CD4-positive, alpha-beta T cell treated with Interleukin-17A for 4 hours (primary cell): ENCODE results near the gene MYO15A.

ENCODE experiments used
- DNase-seq: peaks from one replicate; pipeline ENCODE4 v3.0.0-alpha.2; 2020; ENCODE audit warnings: mixed read lengths

The MYO15A gene

DNA sequence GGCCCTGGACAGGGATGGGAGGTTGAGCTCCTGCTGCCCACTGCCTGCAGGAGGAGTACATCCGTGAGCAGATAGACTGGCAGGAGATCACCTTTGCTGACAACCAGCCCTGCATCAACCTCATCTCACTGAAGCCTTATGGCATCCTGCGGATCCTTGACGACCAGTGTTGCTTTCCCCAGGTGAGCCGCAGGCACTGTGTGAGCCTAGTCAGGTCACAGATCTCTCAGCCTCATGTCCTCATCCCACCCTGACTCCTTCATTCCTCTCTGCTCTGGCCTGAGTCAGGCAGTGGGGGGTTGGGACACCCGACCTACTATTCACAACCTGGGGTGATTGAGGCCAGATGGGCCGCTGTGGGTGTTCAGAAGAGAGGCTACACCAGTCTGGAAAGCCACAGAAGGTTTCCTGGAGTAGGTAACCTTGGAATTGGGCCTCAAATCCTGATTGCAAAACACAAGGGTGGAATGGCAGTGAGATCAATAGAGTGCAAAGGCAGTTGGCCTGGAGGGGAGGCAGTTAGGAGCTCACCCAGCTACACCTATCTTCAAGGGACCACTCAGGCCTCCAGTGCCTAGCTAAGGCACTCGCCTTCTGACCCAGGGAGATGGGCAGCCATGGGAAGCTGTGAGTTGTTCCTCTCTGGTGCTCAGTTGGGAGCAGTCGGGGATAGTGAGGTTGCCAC is 29.7 kb downstream of the MYO15A start:
- DNase-seq: no peak

DNA sequence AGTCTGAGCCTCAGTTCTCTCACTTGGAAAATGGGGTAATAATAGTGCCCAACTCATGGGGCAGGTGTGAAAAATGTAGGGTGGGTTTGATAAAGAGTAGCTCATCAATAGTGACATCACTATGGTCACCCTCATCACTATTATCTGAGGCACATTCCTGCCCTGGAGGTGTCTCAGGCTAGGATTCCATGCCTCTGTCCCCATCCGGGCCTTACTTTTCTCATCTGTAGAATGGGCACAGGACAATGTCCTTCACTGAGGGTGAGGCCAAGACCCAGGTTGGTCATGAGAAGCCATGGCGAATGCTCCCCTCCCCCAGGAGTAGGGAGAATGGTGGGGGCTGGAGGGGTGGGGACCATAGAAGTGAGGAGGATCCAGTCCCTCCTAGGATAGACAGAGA is 30.5 kb downstream of the MYO15A start:
- no peak for DNase-seq

DNA sequence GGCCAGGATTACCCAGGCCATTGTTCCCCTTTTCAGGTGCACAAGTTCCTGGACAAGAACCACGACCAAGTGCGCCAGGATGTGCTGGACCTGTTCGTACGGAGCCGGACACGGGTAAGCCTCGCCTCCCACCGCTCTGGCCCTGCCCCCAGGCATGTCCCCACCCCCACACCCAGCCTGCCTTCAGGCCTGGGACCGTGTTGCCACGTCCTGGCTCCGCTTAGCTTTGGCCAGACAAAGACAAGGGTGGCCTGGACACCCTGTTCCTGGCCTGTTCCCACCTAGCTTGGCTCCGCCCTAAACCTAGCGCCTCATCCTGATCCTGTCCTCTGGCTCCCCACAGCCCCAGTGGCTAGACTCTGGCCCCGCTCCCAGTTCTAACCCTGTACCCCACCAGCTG is 30.9 kb downstream of the MYO15A start:
- no peak for DNase-seq

DNA sequence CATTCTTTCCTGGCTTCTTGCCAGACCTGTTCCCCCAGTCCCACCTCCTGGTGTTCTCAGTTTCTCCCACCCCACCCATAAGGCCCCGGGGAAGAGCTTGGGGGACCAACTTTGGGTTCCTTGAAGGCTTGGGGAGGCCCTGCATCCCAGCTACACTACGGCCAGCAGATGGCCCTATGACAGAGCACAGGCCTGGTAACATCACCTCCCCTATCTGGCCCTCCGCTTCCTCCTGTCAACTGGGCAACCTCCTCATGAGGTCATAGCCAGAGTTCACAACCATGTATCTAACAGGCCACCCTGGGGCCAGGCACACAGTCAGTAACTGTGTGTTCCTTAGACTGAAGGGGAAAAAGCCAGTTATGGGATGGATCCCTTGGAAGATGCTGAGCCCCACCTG is 31.4 kb downstream of the MYO15A start:
- no peak for DNase-seq

DNA sequence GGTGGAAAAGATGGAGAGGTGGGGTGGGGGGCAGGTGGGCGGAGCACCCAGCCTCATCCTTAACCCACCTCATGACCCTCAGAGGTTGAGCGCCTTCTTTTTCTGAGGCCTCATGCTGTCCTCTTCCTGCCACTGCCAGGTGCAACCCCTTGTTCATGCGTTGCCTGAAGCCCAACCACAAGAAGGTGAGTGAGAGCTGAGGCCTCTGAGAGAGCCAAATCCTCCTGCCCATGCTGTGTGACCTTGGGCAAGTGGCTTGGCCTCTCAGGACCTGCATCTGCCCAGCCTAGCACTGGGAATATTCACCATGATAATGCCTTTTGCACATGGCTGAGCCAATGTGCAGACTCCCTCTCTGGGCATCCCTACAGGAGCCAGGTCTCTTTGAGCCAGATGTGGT is 32.1 kb downstream of the MYO15A start:
- no peak for DNase-seq

DNA sequence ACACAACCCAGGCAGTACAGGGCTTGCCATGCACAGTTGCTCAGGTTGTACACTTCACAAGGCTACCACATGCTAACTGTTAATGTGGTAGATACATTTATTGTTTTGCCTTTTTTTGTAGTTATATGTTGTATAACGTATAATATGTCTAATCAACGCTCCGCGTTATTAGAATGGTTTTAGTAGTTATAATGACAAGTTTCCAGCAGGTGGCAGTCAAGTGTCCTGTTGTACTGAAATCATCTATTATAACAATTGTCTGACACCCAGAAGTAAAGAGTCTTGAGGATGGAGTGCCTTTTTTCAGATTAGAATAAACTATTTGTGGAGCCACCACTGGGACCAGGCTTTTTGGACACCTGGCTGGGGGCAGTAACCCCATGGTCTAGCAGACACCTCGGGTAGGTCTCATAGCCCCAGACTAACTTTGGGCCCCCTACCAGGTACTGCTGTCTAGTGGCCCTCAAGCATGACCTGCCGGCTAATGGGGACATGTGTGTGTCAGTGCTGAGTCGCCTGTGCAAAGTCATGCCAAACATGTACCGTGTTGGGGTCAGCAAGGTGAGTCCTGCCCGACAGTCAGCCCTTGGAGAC is 32.8 kb downstream of the MYO15A start:
- peak; percentile 62 for DNase-seq

DNA sequence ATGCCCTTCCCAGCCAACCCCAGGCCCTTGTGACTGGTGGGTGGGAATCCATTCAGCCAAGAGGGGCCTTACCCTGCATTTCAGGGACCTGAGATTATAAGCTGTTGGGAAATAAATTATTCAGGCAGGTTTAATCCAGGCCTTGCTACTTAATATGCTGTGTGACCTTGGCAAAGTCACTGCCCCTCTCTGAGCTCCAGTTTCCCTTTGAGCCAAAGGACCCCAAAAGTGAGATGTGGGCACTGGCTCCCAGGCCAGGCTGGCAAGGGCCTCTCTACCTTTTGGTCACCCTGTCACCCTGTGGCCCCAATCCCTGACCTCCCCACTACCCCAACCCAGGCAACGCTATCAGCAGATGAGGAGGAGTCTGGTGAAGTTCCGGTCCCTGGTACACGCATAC is 33.9 kb downstream of the MYO15A start:
- DNase-seq: no peak

DNA sequence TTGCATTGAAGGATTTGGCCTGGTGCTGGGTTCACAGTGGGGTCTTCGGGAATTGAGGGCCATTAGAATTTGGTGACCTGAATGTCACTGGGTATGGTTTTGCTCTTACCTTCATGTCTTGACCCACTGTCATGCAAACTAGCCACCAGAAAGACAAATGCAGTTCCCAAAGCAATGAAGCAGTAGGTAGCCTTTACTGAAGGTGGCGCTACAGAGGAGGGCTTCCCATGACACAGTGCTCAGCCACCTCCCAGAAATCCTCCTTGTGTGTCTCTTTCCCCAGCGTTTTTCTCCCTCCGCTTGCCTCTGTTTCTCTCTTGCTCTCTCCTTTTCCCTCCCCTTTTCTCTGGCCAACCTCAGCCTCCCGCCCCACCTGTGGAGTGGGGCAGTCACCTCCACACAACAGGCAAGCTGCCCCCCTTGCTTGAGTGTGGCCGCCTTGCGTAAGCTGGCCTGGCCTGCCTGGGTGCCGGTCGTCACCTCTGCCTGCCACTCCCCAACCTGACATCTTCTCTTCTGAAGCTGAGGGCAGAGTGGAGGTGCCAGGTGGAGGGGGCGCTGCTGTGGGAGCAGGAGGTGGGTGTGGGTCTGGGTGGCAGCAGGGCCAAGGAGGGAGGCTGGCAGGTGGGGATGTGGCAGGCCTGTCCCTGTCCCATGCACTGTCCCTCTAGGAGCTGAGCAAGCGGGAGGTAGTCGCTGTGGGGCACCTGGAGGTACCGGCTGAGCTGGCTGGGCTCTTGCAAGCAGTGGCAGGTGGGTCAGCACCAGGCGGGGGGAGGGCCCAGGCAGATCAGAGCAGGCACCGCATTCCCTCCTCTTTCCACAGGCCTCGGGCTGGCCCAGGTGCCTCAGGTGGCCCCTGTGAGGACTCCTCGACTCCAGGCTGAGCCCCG is 34.7 kb downstream of the MYO15A start:
- DNase-seq: no peak

DNA sequence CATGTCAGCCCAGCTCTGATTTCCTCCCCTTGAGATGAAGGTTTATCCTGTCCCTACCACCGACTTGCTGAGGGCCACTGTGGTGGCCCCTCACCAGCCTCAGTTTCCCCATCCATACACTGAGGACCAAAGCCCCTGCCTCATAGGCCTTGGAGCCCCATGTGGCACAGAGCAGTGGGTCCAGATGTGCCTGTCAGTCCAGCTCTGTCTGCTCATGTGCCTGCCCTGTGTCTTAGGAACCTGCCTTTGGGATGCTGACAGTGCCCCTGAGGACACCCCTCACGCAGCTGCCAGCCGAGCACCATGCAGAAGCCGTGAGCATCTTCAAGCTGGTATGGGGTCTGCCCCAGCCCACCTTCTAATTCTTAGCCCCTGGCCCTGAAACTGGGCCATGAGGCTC is 35.7 kb downstream of the MYO15A start:
- no peak for DNase-seq

DNA sequence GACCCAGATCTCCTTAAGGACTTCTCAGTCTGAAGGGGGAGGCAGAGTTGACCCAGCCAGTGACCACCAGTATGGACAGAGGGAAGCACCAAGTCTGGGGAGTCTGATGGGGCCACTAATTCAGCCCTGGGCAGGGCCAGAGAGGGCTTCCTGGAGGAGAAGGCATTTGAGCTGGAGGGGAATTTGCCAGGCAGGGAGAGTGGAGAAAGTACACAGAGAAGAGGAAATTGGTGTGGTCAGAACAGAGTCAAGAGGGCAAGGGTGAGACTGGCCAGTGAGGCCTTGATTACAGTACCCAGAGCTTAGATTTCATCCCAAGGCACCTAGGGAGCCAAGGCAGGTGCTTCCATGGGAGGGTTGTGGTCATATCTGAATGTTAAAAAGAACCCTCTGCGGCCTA is 36.3 kb downstream of the MYO15A start:
- DNase-seq: no peak

DNA sequence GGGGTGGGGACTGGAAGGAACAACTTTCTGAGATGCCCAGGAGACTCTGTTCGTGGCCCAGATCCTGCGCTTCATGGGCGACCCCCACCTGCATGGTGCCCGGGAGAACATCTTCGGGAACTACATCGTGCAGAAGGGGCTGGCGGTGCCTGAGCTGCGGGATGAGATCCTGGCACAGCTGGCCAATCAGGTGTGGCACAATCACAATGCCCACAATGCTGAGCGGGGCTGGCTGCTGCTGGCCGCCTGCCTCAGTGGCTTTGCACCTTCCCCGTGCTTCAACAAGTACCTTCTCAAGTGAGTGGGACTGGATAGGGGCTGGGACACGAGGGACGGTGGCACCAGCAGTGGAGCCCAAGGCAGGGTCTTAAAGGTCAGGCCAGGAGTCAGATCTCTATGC is 37.3 kb downstream of the MYO15A start:
- DNase-seq: no peak

DNA sequence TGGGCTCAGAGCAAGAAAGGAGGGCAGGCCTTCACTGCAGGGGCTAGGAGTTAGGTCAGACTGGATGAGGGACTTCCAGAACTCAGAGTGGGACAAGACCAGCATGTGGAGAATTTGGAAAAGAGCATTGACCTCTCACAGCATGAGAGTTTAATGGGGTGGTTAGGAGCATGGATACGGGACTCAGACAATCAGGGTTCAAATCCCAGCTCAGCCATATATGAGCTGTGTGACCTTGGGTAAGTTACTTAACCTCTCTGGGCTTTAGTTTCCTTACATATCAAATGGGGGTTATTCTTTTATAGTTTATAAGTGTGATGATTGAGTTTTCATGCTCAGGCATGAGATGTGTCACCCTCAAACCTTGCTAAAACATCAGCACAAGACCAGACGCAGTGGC is 37.7 kb downstream of the MYO15A start:
- DNase-seq: no peak

DNA sequence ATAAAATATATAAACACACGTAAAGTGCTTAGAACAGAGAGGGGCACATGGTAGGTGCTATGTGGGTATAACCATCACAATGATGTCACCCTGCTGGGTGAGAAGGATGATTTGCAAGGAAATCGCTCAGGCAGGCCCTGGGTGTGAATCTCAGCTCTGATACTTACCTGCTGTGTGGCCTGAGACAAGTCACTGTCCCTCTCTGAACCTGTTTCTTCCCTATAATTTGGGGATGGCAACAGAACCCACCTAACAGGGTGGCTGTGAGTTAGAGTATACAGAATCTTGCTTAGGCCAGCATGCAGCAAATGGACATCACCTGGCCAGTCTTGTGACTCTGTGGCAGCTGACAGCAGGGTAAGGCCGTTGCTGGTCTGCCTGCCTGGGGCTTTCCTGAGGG is 38.4 kb downstream of the MYO15A start:
- no peak for DNase-seq

DNA sequence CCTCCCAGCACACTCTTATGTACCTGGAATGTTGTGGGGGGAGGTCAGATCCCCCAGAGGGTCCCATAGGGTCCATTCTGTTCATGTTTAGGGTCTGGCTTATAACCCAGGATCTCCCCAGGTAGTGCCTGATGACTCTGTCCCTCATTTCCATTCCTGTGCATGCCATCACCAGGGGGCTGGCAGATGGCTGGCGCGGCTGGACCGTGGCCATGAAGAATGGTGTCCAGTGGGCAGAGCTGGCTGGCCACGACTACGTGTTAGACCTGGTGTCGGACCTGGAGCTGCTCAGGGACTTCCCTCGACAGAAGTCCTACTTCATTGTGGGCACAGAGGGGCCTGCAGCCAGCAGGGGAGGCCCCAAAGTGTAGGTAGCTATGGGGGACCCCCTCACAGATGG is 40.0 kb downstream of the MYO15A start:
- DNase-seq: no peak

DNA sequence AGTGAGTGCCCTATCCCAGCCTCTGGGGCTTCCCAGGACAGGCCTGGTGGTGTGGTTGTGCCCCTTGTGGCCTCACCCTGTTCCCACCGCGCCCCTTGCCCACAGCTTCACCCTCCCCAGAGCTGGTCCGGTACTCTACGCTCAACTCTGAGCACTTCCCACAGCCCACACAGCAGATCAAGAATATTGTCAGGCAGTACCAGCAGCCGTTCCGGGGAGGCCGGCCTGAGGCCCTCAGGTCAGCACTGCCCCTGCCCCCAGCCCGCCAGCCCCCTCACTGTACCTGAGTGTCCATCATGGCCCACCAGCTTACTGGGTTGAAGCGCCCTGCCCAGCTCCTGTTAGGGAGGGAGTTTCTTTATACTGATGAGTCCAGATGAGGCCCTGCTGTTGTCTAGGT is 42.7 kb downstream of the MYO15A start:
- no peak for DNase-seq

DNA sequence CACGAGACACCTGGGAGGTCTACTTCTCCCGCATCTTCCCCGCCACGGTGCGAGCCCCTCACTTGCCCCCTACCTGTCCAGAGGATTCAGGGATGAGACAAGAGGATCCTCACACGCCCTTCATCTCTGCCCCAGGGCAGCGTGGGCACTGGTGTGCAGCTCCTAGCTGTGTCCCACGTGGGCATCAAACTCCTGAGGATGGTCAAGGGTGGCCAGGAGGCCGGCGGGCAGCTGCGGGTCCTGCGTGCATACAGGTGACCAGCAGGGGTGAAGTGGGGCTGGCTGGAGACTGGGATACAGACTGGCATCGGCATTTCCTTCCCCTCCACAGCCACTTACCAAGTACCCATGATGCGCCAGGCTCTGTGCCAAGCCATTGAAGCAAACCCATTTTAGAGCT is 46.6 kb downstream of the MYO15A start:
- DNase-seq: no peak

DNA sequence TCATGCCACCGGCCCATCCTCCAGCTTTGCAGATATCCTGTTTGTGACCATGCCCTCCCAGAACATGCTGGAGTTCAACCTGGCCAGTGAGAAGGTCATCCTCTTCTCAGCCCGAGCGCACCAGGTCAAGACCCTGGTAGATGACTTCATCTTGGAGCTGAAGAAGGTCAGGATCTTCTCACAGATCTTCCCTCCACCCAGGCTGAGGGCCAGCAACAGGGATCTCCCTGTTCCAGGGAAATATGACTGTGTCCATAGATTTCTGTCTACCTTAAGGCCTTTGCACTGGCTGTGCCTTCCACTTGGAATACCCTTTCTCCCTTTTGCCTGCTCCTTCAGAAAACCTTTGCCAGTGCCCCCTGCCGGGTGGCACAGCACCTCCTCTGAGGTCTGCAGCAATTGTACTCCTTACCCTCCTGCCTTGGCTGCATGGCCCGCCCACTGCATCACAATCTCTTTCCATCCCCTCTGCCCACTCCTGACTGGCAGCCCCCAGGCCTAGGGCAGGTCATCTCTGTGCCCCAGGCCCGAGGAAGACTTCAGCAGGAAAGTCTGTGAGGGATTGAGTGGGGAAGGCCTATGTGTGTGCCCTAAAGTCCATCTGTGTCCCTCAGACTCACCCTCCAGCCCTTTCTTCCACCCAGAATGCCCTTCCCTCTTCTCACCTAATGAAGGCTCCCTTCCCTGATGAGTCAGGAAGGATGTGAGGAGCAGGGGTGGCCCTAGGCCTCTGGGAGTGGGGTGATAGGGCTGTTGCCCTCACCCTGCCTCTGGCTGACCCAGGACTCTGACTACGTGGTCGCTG is 47.8 kb downstream of the MYO15A start:
- peak; percentile 15 for DNase-seq

DNA sequence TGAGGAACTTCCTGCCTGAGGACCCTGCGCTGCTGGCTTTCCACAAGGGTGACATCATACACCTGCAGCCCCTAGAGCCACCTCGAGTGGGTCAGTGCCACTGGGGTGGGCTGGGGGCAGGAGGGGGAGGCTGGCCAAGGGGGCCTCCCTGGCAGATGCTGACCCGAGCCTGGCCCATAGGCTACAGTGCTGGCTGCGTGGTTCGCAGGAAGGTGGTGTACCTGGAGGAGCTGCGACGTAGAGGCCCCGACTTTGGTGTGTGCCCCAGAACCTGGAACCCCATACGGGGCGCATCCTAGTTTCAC is 48.4 kb downstream of the MYO15A start:
- no peak for DNase-seq

DNA sequence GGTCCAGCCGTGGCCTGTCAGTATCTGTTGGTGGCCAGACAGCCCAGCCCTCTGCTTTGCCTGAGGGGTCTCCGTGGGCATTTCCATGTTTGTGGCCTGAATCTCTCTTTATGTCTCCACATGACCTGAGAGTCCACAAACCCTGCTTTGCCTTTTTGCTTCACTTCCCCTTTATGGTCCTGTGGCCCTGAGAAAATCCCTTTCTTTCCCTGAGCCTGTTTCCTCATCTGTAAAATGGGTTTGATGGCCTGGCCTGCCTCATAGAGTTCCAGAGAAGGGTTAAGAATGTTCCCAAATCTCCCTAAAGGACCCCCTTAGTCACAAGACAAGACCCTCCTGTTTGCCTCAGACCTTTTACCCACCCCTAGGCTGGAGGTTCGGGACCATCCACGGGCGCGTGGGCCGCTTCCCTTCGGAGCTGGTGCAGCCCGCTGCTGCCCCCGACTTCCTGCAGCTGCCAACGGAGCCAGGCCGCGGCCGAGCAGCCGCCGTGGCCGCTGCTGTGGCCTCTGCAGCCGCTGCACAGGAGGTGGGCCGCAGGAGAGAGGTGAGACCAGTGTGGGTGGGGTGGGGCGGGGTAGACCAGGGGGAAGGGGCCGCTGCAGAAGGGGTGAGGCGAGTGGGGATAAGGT is 48.9 kb downstream of the MYO15A start:
- no peak for DNase-seq

DNA sequence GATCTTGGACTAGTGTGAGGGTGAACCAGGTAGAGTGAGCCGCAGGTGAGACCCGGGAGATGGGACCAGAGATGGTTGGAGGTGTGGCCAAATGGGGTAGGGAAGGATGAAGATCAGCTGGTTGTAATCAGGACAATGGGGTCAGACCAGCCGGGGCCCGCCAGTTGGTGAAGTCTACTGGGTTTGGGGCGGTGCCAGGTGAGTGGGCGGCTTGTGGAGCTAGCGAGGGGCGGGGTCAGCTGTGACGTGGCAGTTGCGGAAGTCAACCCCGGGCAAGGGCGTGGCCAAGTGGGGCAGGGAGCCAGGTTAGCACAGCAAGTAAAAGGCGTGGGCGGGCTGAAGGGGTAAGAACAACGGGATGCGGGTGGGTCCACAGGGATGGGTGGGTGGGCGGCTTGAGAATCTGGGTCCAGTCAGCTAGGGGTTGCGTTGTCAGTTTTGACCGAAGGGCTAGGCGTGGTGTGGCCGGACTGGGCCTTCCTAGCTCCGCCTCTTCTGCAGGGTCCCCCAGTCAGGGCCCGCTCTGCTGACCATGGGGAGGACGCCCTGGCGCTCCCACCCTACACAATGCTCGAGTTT is 49.6 kb downstream of the MYO15A start:
- peak; percentile 99 for DNase-seq

DNA sequence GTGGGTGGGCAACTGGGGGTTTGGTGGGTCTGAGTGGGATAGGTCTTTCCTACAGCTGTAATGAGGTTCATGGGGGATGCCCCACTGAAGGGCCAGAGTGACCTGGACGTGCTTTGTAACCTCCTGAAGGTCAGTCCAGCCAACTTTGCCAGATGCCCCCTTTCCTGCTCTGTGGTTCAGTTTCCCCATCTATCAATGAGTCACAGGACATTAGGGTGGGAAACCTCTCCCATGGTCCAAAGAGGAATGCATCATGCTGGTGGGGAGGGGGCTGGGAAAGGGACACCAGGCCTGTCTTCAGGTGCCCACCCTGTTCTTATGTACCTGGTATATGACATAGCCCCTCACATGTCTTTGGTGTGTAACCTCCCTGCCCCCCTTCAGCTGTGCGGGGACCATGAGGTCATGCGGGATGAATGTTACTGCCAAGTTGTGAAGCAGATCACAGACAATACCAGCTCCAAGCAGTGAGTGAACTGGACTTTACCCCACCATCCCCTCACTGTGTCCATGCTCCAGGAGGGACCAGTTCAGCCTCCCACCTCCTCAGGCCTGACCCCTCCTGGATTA is 51.1 kb downstream of the MYO15A start:
- DNase-seq: no peak
